Measurements from ENCODE around the gene RAD51B.

DNA sequence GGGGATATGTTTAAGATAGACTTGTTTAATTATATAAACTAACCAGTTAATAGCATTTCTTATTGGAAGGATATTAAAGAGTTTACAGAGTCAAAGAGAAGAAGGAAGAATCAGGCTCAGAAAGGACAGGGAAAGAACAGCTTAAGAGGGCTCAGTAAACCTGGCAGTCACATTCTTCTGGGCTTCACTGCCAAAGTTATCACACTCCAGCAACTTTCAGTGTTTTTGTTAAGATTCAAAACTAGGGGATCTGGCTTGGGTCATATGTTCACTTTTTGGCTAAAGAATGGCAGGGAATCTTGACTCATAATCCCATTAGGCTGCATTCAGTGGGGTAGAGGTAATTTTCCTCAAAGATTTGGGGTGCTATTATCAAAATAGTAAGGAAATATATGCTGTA is 312.3 kb downstream of the RAD51B start:
- TF ChIP-seq, protein P1, sequence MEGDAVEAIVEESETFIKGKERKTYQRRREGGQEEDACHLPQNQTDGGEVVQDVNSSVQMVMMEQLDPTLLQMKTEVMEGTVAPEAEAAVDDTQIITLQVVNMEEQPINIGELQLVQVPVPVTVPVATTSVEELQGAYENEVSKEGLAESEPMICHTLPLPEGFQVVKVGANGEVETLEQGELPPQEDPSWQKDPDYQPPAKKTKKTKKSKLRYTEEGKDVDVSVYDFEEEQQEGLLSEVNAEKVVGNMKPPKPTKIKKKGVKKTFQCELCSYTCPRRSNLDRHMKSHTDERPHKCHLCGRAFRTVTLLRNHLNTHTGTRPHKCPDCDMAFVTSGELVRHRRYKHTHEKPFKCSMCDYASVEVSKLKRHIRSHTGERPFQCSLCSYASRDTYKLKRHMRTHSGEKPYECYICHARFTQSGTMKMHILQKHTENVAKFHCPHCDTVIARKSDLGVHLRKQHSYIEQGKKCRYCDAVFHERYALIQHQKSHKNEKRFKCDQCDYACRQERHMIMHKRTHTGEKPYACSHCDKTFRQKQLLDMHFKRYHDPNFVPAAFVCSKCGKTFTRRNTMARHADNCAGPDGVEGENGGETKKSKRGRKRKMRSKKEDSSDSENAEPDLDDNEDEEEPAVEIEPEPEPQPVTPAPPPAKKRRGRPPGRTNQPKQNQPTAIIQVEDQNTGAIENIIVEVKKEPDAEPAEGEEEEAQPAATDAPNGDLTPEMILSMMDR (IDR thresholded peaks at IDR 0.05; ENCODE audit: insufficient read depth, low read length), result no peak
- TF ChIP-seq SPI1 (IDR thresholded peaks at IDR 0.05; ENCODE audit: borderline replicate concordance, low read depth) (no peak), POLR2AphosphoS5 (IDR thresholded peaks at IDR 0.05; ENCODE audit: low read depth) (no peak)
- TF ChIP-seq, protein P2, sequence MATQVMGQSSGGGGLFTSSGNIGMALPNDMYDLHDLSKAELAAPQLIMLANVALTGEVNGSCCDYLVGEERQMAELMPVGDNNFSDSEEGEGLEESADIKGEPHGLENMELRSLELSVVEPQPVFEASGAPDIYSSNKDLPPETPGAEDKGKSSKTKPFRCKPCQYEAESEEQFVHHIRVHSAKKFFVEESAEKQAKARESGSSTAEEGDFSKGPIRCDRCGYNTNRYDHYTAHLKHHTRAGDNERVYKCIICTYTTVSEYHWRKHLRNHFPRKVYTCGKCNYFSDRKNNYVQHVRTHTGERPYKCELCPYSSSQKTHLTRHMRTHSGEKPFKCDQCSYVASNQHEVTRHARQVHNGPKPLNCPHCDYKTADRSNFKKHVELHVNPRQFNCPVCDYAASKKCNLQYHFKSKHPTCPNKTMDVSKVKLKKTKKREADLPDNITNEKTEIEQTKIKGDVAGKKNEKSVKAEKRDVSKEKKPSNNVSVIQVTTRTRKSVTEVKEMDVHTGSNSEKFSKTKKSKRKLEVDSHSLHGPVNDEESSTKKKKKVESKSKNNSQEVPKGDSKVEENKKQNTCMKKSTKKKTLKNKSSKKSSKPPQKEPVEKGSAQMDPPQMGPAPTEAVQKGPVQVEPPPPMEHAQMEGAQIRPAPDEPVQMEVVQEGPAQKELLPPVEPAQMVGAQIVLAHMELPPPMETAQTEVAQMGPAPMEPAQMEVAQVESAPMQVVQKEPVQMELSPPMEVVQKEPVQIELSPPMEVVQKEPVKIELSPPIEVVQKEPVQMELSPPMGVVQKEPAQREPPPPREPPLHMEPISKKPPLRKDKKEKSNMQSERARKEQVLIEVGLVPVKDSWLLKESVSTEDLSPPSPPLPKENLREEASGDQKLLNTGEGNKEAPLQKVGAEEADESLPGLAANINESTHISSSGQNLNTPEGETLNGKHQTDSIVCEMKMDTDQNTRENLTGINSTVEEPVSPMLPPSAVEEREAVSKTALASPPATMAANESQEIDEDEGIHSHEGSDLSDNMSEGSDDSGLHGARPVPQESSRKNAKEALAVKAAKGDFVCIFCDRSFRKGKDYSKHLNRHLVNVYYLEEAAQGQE (IDR thresholded peaks at IDR 0.05; ENCODE audit: insufficient replicate concordance, low read depth), result no peak

Data from HL-60 (cell line).